HG03457 (cell line): ENCODE data around the gene ABCA12.

Experiments used
- ATAC-seq: cut with Tn5 transposase; IDR thresholded peaks from one replicate; pipeline ENCODE4 v1.9.1; 2021; ENCODE audit warnings: moderate number of reproducible peaks; ENCODE audit not compliant: unreplicated experiment

The ABCA12 gene

DNA sequence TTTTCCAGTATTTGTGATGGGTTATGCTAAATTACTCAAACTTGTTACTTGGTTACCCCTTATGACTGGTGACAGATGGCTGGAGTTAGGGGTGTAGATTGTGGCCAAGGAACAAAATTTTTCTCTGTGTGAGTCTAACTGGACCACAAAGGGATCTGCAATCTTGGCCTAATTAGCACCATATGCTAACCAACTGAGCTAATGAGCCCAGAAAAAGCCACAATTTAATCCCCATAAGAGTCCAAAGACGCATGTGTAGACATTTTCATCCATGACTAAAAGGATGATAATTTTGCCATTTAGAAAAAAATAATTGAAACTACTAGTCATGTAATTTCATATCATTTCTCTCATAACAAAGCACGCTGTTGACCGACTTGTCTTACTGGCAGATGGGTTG, 151.2 kb downstream of the ABCA12 start:
- ATAC-seq = no peak

DNA sequence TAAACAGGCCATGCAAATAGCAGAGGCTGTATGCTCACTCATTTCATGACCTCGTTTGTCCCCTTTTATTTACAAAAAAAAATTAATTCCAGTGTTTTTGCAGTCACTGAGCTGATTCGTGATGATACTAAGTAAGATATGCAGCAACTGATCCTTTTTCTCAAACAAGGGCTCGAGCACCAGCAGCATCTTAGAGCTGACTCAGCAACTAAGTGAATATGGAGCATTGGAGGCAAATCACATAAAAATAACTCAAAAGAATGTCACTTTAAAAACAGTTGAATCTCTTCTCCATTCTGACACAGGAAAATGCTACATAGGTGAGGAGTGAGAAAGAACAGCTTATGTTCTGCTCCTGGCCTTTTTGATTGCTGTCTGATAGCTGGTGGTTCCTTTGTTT, 152.8 kb downstream of the ABCA12 start:
- ATAC-seq = no peak

DNA sequence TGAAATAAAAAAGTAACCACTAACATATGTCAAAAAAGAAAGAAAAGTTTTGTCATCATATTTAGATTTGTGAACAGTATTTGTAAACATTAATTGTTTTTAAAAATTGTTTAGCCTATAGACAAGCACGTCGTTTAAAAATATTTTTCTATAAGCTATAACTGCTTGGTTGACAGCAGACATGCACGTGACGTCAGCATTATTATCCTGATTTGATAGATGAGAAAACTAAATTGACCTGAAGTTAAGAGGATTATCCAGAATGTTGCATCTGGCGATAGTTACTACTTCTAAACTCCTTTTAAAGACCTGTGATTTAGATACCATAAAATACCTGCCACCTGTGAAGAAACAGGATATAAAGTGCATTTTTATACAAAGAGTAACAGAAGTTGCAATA, 172.0 kb downstream of the ABCA12 start:
- no peak for ATAC-seq

DNA sequence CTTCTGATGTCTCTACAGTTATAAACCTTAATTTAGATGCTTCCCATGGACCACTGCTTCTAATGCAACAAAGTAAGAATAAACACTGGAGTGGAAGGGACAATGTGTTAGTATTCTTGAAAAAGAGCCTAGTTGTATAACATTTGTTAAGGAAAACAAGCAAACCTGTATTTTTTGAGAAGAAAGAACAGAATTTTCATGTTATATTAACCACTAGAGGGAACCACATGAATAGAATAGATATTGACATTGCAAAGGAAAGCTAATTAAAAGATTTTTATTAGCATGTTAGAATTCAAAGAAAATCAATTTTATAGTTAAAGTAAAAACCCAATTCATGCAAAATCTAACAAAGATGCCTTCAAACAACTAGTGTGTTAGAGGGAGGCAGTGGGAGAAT, 177.7 kb downstream of the ABCA12 start:
- ATAC-seq = no peak

DNA sequence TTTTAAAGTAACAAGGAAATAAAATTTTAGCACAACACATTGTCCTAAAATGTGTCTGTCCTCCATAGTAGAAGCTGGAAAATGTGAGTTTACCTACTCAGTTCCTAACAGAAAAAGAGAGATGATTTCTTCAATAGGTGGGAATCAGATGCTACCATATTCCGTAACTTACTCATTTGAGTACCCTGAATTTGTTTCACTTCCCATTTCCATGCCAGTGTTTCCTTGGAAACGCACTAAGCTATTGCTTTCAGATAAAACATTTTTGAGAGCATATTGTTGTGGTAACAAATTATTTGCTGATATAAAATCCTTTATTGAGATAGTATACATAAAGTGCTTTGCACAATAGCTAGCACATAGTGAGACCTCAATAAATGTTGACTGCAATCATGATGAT, 191.5 kb downstream of the ABCA12 start:
- ATAC-seq = no peak

DNA sequence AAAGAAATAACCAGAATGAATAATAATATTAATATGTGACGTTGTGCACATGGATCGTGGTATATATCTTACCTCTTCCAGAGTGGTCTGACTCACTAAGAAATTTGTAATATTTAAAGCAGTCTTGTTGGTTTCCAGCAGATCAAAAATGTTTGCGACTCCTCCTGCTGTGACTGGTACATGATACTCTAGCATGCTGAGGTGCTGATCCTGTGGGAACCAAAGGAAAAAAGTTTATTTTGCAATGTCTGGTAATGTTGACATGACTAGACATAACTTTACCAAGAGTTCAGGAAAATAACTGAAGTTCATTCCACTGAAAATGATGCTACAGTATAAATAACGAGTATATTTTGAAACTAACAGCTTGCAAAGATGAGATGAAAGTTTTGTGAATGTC, 204.4 kb downstream of the ABCA12 start:
- no peak for ATAC-seq

DNA sequence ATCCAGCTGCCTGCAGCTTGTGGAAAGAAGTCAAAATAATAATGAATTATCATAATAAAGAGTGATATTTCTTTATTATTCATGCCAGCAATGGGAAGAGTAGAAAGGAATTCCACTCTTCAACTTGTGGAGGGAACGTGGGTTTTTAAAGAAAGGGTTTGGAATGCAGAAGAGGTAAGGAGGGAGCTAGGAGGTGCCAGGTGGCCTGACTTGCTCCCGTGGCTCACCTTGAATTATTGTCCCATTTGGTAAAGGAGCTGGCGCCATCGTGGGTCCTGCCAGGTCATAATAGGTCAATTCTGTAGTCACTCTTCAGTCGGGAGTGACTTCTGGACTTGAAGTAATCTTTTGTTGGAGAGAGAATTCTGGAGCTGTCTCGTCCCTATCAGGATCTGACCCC, 233.8 kb downstream of the ABCA12 start:
- no peak for ATAC-seq

DNA sequence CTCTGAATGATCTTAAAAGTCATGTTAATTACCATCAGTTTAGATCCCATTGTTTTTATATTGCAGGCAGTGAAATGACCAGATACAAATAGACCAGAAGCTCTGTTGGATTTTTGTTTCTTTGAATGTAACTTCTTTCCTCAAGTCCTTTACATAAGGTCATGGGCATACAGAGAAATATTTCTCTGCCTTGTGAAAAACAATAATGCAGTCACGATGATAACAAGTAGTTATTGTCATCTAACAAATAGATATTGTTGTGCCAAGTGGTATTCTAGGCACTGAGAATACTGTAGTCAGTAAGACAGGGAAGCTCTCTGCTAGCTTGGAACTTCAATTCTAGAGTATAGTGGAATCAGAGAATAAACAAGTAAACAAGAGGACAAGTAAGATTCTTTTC, 234.2 kb downstream of the ABCA12 start:
- no peak for ATAC-seq

DNA sequence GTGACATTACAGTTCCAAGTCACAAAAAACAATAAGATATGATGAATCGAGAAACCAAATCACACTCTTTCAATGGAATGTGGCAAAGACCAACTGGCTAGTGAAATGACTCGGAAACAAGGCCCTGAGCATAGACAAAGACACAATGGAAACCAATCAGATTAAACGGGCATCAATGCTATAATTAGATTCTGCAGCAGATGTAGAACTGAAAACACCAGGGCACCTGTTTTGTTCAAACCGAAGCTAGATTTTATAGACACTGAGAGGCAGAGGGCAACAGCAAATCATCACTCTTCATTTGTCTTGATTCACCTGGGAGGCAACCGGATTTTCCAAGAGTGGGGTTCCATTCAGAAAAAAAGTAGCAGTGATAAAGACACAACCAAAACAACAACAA, 236.1 kb downstream of the ABCA12 start:
- ATAC-seq = no peak

DNA sequence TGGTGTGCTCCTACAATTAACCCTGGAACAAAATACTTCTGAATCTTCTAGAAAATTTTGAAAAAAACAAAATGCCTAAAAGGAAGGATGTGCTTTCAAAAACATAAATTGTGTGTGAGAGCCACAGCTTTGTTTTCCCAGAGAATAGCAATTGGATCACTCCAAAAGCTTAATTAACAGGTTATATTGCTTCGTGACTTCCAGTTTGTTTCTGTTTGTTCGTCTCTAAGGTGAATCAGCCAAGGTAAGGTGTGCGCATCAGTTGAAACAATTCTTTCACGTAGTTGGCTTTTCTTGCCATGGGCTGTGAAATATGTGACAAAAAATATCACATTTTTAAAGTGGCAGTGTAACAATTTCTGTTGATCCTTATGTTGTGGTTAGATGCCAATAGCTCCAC, 238.7 kb downstream of the ABCA12 start:
- no peak for ATAC-seq

DNA sequence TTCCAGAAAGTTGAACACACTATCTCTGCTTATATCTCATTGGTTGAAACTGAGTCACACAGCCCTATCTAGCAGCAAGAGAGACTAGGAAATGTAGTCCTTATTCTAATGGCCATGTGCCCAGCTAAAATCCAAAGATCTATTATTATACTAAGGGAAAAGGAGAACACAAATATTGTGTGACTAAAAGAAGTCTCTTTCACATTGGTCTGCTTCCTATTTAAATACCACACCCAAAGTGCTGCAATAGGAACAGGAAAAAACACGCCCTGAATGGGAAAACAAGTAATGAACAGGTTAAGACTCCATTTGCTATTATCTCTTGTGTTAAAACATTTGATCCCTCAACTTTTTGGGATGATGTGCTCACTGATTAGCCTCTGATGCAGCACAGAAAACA, 242.2 kb downstream of the ABCA12 start:
- ATAC-seq = no peak

DNA sequence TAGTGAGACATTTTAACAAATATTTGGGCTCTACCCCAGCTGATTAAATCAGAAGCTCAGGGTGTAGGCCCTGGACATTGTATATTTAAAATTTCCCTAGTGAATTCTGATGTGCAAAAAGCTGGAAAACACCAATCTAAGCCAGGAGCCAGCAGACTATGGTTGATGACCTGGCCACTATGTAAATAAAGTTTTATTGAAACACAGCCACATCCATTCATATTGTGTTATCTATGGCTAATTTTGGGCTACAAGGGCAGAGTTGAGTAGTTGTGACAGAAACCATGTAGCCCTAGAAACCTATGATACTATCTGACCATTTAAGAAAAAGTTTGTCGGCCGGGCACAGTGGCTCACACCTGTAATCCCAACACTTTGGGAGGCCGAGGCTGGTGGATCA, 243.0 kb downstream of the ABCA12 start:
- no peak for ATAC-seq

DNA sequence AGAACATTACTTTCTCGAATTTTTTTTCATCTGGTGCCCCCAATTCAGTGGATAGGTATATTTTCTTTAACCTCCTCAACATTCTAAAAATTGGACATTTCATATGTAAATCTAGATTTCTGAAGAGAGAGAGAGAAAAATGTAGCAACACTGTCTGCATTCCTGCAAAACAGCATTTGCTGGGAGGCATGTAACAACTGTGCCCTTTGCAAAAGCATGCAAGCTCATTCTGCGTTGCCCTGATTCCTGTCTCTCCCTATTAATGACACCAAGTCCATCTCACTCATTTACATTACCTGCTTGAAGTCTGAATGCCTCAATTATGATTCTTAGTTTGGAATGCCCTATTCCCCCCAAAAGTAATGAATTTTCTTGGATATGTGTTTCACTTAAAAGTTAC, 249.1 kb downstream of the ABCA12 start:
- no peak for ATAC-seq

DNA sequence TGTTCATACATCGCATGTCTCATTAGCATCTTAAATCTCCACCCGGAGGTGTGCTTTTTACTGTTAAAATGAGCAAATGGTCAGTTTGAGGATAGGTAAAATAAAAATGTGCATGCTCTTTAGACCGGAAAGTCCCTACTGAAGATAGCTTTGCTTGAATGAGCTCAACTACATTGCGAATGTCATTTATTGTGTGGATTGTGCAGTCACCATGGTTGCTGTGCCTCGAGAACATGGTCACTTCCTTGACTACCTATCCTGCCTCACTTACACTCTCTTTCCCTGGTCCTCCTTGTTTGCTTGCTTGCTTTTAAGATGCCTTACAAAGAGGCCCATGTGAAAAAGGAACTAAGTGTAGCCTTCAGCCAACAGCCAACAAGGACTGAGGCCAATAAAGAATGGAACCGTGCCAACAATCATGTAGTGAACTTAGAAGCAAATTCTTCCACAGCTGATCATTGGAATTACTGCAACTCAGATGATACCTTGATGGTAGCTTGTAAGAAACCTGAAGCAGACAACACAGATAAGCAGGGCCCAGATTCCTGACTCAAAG, 256.7 kb downstream of the ABCA12 start:
- ATAC-seq = no peak
